ENCODE measurements around the gene DCBLD2.
"Not testable (repeated sequence)": the region's sequence is repeated elsewhere in the genome, so short reads cannot be mapped to it uniquely, and the experiment has no call there.

DNA sequence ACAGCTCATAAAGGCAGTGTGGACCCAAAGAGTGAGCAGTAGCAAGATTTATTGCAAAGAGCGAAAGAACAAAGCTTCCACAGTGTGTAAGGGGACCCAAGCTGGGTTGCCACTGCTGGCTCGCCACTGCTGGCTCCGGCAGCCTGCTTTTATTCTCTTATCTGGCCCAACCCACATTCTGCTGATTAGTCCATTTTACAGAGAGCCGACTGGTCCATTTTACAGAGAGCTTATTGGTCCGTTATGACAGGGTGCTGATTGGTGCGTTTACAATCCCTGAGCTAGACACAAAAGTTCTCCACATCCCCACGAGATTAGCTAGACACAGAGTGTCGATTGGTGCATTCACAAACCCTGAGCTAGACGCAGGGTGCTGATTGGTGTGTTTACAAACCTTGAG is 44.2 kb downstream of the DCBLD2 start:
- TF ChIP-seq POLR2A (IDR thresholded peaks at IDR 0.05; ENCODE audit: low read depth); POLR2AphosphoS5 (IDR thresholded peaks at IDR 0.05): not testable (repeated sequence)
